IgD-negative memory B cell (primary cell): Measurements from ENCODE around the gene ZCCHC14. TPM values are rescaled to one million over a fixed set of nuclear protein-coding genes. Genes with fewer than 3 reads are reported as not detected.
A peak's percentile ranks its signal among the peaks of the same experiment; 100 is the strongest.

ENCODE experiments used
- H3K27ac Mint-ChIP-seq, 3 donors: one replicate each; pipeline ENCODE4 v1.8.0; 2020 to 2022; ENCODE audit warnings: mild to moderate bottlenecking in 3 of 3, mixed read lengths in 3 of 3, moderate library complexity in 1 of 3
- H3K27me3 Mint-ChIP-seq: one replicate; pipeline ENCODE4 v1.8.0; 2021; ENCODE audit warnings: mixed read lengths
- H3K36me3 Mint-ChIP-seq: one replicate; pipeline ENCODE4 v1.8.0; 2020; ENCODE audit warnings: mild to moderate bottlenecking, mixed read lengths
- H3K4me1 Mint-ChIP-seq, 3 donors: one replicate each; pipeline ENCODE4 v1.8.0; 2020 to 2022; ENCODE audit warnings: mixed read lengths in 3 of 3, mild to moderate bottlenecking in 1 of 3
- H3K4me3 Mint-ChIP-seq, 4 donors: one replicate each; pipeline ENCODE4 v1.8.0; 2020 to 2022; ENCODE audit warnings: mild to moderate bottlenecking in 4 of 4, mixed read lengths in 4 of 4, moderate library complexity in 3 of 4
- H3K9me3 Mint-ChIP-seq, 3 donors: one replicate each; pipeline ENCODE4 v1.8.0; 2020 to 2021; ENCODE audit warnings: mixed read lengths in 3 of 3, mild to moderate bottlenecking in 1 of 3
- polyA plus RNA-seq: library from polyadenylated mRNA; unstranded; fragments of 300-500 nt; fragmentation: Illumina TruSeq; gene quantifications from one replicate; pipeline ENCODE4 v1.2.3, GENCODE V29; 2021

ZCCHC14 gene
- polyA plus RNA-seq, 1 donor from 2014 or later, result 0.53 TPM

GRCh38 chr16:87417528-87417910 is 75.3 kb downstream of the ZCCHC14 start:
- Mint-ChIP-seq H3K36me3 (peaks cover 1% of the 10 kb centered on the region), H3K4me3 (no peak overlapping the region), H3K4me1 (peaks cover 0 to 2% (median 0%) of the 10 kb centered on the region in 3 donors), H3K27me3 (peaks cover 2% of the 10 kb centered on the region), H3K27ac (no peak overlapping the region), H3K9me3 (no peaks in the 10 kb centered on the region)

GRCh38 chr16:87416826-87417527 is 75.8 kb downstream of the ZCCHC14 start:
- H3K4me1 Mint-ChIP-seq, result peaks cover 0 to 2% (median 0%) of the 10 kb centered on the region in 3 donors
- H3K27me3 Mint-ChIP-seq, result peaks cover 2% of the 10 kb centered on the region
- no peaks in the 10 kb centered on the region for H3K9me3 Mint-ChIP-seq
- no peak overlapping the region for H3K27ac Mint-ChIP-seq
- H3K36me3 Mint-ChIP-seq, result peaks cover 1% of the 10 kb centered on the region
- no peak overlapping the region for H3K4me3 Mint-ChIP-seq

DNA sequence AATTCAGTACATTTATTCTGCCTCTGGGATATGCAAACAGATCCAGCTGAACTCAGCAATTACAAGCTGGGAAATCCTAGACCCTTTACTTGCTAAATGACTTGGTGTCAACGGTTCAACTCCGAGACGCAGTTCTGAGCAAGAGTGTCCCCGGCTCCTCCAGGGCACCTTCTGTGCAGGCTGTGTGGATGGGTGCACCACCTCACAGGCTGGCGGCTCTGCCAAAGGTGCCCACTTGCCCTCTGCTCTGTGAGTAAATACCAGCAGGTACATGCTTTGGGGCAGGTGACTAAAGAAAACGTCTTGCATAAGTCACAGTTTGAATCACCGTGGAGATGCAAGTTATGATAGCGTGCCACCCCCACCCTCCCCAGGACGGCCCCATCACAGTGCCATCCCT is 77.4 kb downstream of the ZCCHC14 start:
- H3K27me3 Mint-ChIP-seq, result peaks cover 2% of the 10 kb centered on the region
- no peaks in the 10 kb centered on the region for H3K9me3 Mint-ChIP-seq
- H3K4me3 Mint-ChIP-seq, result no peak overlapping the region
- peaks cover 0 to 2% (median 0%) of the 10 kb centered on the region in 3 donors for H3K4me1 Mint-ChIP-seq
- peaks cover 1% of the 10 kb centered on the region for H3K36me3 Mint-ChIP-seq
- H3K27ac Mint-ChIP-seq, result no peak overlapping the region

DNA sequence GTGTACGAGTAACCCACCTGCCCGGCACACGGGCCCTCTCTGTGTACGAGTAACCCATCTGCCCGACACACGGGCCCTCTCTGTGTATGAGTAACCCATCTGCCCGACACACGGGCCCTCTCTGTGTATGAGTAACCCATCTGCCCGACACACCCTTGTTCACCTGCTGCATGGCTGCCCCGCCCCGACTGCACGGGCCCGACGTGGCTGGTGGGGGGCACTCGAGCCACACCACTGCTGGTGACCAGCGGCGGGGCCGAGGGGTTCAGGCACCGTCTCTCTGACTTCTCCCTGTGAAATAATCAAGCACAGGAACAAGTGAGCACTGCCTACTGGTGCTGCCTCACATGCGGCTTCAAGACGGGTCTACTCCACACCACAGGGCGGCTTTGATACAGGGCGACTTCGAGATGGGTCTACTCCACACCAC is 78.6 kb downstream of the ZCCHC14 start:
- Mint-ChIP-seq H3K36me3 (peaks cover 1% of the 10 kb centered on the region), H3K27ac (no peak overlapping the region), H3K4me3 (no peak overlapping the region), H3K4me1 (peaks cover 0 to 2% (median 0%) of the 10 kb centered on the region in 3 donors), H3K27me3 (peaks cover 2% of the 10 kb centered on the region), H3K9me3 (no peaks in the 10 kb centered on the region)

DNA sequence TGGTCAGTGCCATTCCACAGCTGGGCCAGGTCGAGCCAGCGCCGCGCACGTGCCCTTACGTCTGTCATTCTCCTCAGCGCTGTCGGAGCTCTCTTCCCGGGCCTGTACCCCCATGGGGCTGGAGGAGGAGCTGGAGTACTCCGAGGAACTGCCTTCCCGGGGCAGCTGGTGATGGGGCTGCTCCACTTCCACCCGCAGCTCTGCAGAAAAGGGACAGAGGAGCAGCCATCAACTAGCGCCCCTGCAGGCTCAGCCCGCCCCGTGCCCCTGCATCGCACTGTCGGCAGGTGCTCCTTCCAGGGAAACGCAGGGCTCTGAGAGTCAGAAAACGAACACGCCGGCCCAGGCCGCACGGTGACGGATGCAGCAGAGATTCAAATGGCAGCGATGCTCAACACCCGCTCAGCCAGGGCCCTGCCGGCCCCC is 79.8 kb downstream of the ZCCHC14 start:
- H3K36me3 Mint-ChIP-seq, result peaks cover 1% of the 10 kb centered on the region
- no peak overlapping the region for H3K27ac Mint-ChIP-seq
- no peak overlapping the region for H3K4me3 Mint-ChIP-seq
- no peaks in the 10 kb centered on the region for H3K9me3 Mint-ChIP-seq
- H3K4me1 Mint-ChIP-seq, result peaks cover 0 to 4% (median 0%) of the 10 kb centered on the region in 3 donors
- H3K27me3 Mint-ChIP-seq, result peaks cover 2% of the 10 kb centered on the region

- Mint-ChIP-seq H3K36me3 (peaks cover 1% of the 10 kb centered on the region), H3K27me3 (peaks cover 2% of the 10 kb centered on the region), H3K4me1 (peaks cover 2 to 6% (median 4%) of the 10 kb centered on the region in 3 donors), H3K9me3 (no peaks in the 10 kb centered on the region), H3K27ac (no peak overlapping the region), H3K4me3 (no peak overlapping the region)
Measured at GRCh38 chr16:87412371-87412995, 80.3 kb downstream of the ZCCHC14 start.

DNA sequence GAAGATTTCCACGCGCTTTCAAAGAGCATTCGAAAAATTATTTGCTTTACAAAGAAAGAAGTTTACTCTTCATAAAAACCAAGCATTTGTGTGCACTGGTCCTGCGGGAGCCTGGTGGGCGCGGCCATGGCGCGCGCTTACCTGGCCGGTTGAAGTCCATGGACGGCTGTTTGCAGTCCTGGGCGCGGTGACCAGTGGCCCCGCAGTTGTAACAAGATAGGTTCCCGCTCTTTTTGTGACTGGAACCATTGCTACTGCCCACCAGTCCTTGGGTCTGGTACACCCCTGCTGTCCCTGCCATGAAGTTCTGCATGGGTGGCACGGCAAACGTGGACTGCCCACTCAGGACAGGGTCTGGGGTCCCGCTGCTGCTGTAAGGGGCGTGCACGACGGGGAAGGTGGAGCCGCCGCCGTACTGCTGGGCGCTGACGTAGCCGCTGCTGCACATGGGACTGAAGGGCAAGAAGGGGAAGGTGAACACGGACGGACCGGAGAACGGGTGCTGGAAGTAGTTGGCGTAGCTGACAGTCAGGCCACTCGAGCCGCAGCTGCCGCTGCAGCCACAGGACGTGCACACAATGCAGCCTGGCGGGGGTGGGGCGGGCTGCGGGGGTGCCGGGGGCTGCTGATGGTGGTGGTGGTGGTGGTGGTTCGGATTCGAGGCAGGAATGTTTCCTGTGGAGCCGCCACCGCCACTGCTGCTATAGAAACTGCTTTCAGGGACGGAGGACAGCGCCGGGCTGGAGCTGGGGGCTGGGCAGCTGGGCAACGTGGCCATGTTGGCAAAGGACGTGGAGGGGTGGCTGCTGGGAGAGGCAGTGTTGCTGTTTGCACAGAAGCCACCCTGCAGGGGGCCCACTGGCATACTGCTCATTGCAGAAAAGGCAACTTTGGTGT is 81.2 kb downstream of the ZCCHC14 start:
- Mint-ChIP-seq H3K27ac (peak overlapping the region in 1 of 3 donors; percentile 59), H3K9me3 (no peaks in the 10 kb centered on the region), H3K27me3 (peaks cover 2% of the 10 kb centered on the region), H3K36me3 (peaks cover 3% of the 10 kb centered on the region), H3K4me1 (peaks cover 5 to 13% (median 7%) of the 10 kb centered on the region in 3 donors), H3K4me3 (no peak overlapping the region)

DNA sequence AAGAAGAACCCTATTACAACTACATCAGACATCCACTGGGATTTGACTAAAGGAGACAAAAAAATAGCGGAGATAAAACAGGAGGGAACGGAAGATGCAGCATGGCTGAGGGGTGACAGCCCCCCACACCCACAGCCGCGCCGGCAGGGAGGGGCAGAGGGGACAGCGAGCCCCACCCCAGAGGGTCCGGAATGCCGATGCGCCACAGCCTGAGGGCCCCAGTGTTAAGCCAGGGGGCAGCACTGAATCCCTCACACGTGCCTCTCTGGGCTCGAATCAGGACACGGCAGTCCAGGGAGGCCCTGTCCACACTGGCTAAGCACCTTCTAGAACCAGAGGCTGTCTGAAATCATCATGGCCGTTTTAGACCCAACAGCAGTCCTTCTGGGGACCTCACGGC is 81.9 kb downstream of the ZCCHC14 start:
- Mint-ChIP-seq H3K4me3 (no peak overlapping the region), H3K4me1 (peaks cover 5 to 13% (median 7%) of the 10 kb centered on the region in 3 donors), H3K36me3 (peaks cover 3% of the 10 kb centered on the region), H3K27me3 (peaks cover 2% of the 10 kb centered on the region), H3K27ac (no peak overlapping the region), H3K9me3 (no peaks in the 10 kb centered on the region)

- Mint-ChIP-seq H3K27me3 (peaks cover 2% of the 10 kb centered on the region), H3K4me3 (no peak overlapping the region), H3K4me1 (peaks cover 5 to 13% (median 7%) of the 10 kb centered on the region in 3 donors)
Measured at GRCh38 chr16:87410530-87410929, 82.3 kb downstream of the ZCCHC14 start.

GRCh38 chr16:87409781-87410180 is 83.0 kb downstream of the ZCCHC14 start:
- Mint-ChIP-seq H3K36me3 (peaks cover 7% of the 10 kb centered on the region), H3K27me3 (no peaks in the 10 kb centered on the region), H3K9me3 (no peaks in the 10 kb centered on the region), H3K4me1 (peaks cover 5 to 13% (median 7%) of the 10 kb centered on the region in 3 donors), H3K27ac (no peak overlapping the region), H3K4me3 (no peak overlapping the region)

More at GRCh38 chr16:87410530-87410929, 82.3 kb downstream of the ZCCHC14 start:
- no peaks in the 10 kb centered on the region for H3K9me3 Mint-ChIP-seq
- H3K36me3 Mint-ChIP-seq, result peaks cover 5% of the 10 kb centered on the region
- no peak overlapping the region for H3K27ac Mint-ChIP-seq

DNA sequence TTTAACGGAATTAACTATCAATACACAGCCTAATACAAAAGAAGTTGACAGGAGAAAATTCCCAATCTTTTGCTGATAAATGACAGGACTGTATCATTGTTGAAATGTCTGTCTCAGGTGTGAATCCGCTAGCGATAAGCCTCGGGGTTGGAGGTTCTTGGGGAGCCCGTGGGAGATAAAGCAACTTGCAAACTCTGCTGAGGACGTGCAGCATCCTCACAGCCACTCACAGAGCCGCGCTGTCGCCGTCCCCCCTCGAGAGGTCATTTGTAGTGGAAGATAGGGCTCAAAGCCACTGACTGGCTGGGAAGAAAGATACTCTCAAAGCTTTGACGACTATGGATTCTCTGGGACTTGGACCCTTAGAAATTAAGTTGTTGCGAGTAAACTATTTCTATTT is 83.7 kb downstream of the ZCCHC14 start:
- Mint-ChIP-seq H3K36me3 (peaks cover 8% of the 10 kb centered on the region), H3K4me3 (no peak overlapping the region), H3K27me3 (no peaks in the 10 kb centered on the region), H3K4me1 (peaks cover 5 to 11% (median 7%) of the 10 kb centered on the region in 3 donors), H3K9me3 (no peaks in the 10 kb centered on the region), H3K27ac (no peak overlapping the region)

DNA sequence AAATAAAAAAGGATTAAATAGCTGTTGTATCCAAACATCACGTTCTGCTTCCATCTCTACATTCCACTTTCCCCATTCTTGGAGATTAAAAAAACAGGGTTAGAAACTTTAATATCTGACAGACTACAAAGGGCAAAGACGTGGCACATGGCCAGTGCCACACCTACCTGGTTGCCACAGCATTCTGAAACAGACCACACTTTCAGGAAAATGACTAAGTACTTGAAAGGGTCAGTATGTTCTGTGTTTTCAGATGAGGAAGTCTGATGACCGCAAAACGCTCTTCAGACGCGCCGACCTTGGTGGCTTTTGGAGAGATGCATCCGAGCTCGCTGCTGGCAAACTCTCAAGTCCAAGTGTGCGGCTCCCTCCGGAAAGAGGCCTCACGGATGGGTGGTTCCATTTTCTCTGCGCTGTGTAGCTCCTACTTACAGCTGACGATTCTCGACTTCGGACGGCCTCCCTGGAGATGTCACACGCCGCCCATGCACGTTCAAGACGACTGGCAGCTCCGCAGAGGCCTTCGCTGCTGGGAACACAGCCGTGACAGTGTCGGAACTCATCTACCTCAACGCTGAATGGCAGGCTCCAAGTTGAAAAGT is 85.2 kb downstream of the ZCCHC14 start:
- Mint-ChIP-seq H3K4me3 (peak overlapping the region in 3 of 4 donors; percentile 11 to 72 (median 63)), H3K36me3 (peaks cover 11% of the 10 kb centered on the region), H3K27ac (peak overlapping the region in 2 of 3 donors; percentile 25 to 81), H3K4me1 (peaks cover 5 to 11% (median 7%) of the 10 kb centered on the region in 3 donors), H3K9me3 (no peaks in the 10 kb centered on the region), H3K27me3 (no peaks in the 10 kb centered on the region)

DNA sequence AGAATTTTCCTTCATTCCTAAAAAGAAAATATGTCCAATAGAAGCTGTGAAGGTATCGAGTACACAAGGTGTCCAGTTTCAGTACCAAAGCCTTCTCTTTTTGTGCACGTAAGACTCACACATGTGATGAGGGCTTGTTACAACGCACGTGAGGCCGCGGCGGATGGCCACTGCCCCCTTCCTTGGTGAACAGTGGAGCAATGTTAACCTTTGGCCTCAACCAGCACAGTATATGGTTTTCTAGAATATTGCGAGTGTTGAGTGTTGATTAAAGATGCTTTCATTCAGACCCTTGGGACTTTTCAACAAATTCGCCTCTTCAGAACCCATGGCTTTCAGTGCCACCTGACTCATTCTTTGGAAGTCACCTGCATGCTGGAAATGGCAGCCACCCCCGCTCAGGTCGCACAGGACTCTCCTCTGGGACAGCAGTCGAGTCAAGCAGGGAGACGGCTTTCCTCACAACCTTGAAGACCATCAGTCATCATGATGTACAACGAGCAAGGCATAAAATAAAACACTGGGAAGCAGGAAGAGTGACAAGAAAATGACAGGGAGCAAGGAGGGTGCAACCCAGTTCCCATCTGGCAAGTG is 86.2 kb downstream of the ZCCHC14 start:
- H3K4me1 Mint-ChIP-seq, result peaks cover 5 to 11% (median 7%) of the 10 kb centered on the region in 3 donors
- peak overlapping the region in 1 of 3 donors; percentile 81 for H3K27ac Mint-ChIP-seq
- H3K9me3 Mint-ChIP-seq, result no peaks in the 10 kb centered on the region
- no peak overlapping the region for H3K4me3 Mint-ChIP-seq
- no peaks in the 10 kb centered on the region for H3K27me3 Mint-ChIP-seq
- H3K36me3 Mint-ChIP-seq, result peaks cover 11% of the 10 kb centered on the region
